SH-SY5Y (cell line): ENCODE measurements around the gene ATP5PO.

Experiments used
- GATA2 ChIP-seq: IDR thresholded peaks from 2 replicates; pipeline ENCODE4 v1.6.1; 2011; ENCODE audit warnings: mild to moderate bottlenecking, low read depth, low read length
- GATA3 ChIP-seq: IDR thresholded peaks from 2 replicates; pipeline ENCODE4 v1.6.1; 2011; ENCODE audit warnings: low read depth, mild to moderate bottlenecking, low read length, moderate library complexity

DNA sequence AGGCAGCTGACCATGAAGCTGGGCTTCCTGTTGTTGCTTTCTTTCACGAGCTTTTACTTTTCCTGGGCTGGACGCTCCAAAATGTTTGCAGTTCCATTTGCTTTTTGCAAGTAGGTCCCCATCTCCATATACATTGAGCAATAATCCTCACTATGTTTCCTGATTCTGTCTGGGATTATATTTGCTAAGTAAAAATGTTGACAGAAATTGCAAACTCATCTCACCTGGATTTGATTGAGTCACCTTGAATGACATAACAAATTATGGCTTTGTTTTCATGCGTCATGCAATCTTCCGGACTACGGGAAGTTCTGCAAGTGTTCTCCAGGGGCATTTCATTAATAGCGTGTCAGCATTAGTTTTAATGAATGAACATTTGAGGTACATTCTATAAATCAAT lies 18.9 kb downstream of the ATP5PO start:
- TF ChIP-seq GATA3 (no peak), GATA2 (no peak)
